Activated T-cell treated with anti-CD3 and anti-CD28 coated beads, Interleukin-2, amount 50 U/mL, for 4 hours (primary cell): ENCODE measurements around the gene STIM1. TPM values are rescaled to one million over a fixed set of nuclear protein-coding genes. Genes with fewer than 3 reads are reported as not detected.
A peak's percentile ranks its signal among the peaks of the same experiment; 100 is the strongest.

ENCODE experiments used
- ATAC-seq, 2 donors: fragments of 200-7000 bp; cut with Tn5 transposase; one replicate each; pipeline ENCODE4 v1.10.0; 2021
- DNase-seq: peaks from one replicate; pipeline ENCODE4 v3.0.0-alpha.2; 2020
- H3K27me3 Mint-ChIP-seq: one replicate; pipeline ENCODE4 v1.8.0; 2021; ENCODE audit warnings: low read depth, mixed read lengths
- H3K36me3 Mint-ChIP-seq: one replicate; pipeline ENCODE4 v1.8.0; 2022; ENCODE audit warnings: mixed read lengths; ENCODE audit not compliant: insufficient read depth
- H3K4me1 Mint-ChIP-seq: one replicate; pipeline ENCODE4 v1.8.0; 2021; ENCODE audit warnings: low read depth, mixed read lengths
- H3K4me3 Mint-ChIP-seq: one replicate; pipeline ENCODE4 v1.8.0; 2021; ENCODE audit warnings: mild to moderate bottlenecking, moderate library complexity, mixed read lengths
- H3K9me3 Mint-ChIP-seq: one replicate; pipeline ENCODE4 v1.8.0; 2021; ENCODE audit warnings: mixed read lengths
- total RNA-seq, 3 donors: library from RNA; stranded (reverse); gene quantifications; one replicate each; pipeline ENCODE4 v1.2.1, GENCODE V29; 2021

The STIM1 gene
- total RNA-seq, 3 donors from 2014 or later, result 35.6 to 42.5 (median 37.4) TPM

DNA sequence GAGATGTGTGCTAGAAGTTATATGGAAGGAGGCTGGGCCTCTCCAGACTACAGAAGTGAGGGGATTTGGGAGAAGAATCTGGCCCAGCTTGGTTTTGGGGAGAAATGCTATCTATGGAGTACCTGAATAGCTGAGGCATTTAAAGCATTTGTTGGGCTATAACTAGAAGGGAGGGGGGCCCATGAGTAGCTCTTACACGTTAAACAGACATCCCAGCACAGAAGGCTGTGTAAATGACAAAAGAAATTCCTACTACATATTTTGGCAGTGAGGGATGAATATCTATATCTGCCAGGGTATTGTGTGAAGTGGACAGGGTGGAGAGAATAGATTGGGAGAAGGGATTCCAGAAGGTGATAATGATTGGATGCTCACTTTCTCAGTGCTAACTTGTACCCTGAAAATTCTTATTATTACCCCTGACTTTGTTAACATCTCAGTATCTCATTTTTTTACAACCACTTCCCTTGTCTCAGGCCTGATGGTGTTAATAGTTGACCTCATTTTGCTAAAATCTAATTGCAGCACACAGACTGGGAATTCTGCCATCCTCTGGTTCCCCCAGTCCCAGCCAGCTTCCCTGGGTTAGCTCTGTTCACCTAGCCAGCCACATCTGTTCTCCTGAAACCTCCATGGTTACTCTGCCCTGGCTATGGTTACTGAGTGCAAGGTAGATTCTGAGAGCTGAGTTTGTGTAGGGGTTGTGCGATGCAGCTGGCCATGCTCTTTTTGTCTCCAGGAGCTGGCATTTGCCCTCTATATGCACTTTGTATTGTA, 210.3 kb downstream of the STIM1 start:
- no peak for DNase-seq
- peaks cover 61% of the 10 kb centered on the region for H3K4me1 Mint-ChIP-seq
- no peak overlapping the region for H3K4me3 Mint-ChIP-seq
- H3K36me3 Mint-ChIP-seq, result peaks cover 16% of the 10 kb centered on the region
- no peaks in the 10 kb centered on the region for H3K9me3 Mint-ChIP-seq
- no peaks in the 10 kb centered on the region for H3K27me3 Mint-ChIP-seq
- no peak for ATAC-seq

- no peaks in the 10 kb centered on the region for H3K27me3 Mint-ChIP-seq
- H3K4me3 Mint-ChIP-seq, result no peak overlapping the region
- DNase-seq (no peak), ATAC-seq (no peak)
- H3K4me1 Mint-ChIP-seq, result peaks cover 61% of the 10 kb centered on the region
- H3K36me3 Mint-ChIP-seq, result peaks cover 14% of the 10 kb centered on the region
- H3K9me3 Mint-ChIP-seq, result no peaks in the 10 kb centered on the region
Observed at GRCh38 chr11:4066910-4067309, 211.4 kb downstream of the STIM1 start.

DNA sequence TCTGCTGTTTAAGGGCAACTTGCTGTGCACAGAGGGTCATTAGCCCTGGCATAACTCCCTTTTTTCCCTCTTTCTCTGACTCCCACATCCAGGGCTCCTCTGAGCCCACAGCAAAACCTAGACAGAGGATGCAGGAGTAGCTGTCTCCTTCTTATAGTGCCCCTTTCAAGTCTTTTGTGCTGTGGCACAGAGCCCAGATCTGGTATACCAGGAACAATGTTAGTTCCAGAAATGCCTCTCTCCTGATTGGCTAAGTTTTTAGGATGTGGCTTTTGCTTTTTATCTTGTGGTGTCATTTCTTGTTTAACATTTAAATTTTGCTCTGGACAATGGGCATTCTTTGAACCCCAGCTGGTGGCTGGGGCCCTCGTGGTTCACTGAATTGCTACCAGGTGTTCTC, 213.5 kb downstream of the STIM1 start:
- DNase-seq (no peak), ATAC-seq (no peak)
- Mint-ChIP-seq H3K9me3 (no peaks in the 10 kb centered on the region), H3K36me3 (peaks cover 17% of the 10 kb centered on the region), H3K4me1 (peaks cover 73% of the 10 kb centered on the region), H3K4me3 (no peak overlapping the region), H3K27me3 (no peaks in the 10 kb centered on the region)

DNA sequence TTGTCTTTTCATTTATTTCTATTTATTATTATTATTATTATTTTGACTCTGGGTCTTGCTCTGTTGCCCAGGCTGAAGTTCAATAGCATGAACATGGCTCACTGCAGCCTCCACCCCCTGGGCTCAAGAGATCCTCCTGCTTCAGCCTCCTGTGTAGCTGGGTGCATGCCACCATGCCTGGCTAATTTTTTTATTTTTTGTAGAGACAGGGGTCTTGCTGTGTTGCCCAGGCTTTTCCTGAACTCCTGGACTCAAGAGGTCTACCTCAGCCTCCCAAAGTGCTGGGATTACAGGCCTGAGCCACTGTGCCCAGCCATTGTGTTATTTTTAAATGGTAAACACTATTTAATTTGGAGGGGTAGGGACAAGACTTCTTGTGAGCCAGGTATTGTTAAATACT, 215.9 kb downstream of the STIM1 start:
- peaks cover 18% of the 10 kb centered on the region for H3K36me3 Mint-ChIP-seq
- H3K27me3 Mint-ChIP-seq, result no peaks in the 10 kb centered on the region
- H3K4me1 Mint-ChIP-seq, result peaks cover 51% of the 10 kb centered on the region
- no peak overlapping the region for H3K4me3 Mint-ChIP-seq
- no peak for DNase-seq
- ATAC-seq, result no peak
- no peaks in the 10 kb centered on the region for H3K9me3 Mint-ChIP-seq

- Mint-ChIP-seq H3K27me3 (no peaks in the 10 kb centered on the region), H3K36me3 (peaks cover 16% of the 10 kb centered on the region), H3K4me1 (peaks cover 51% of the 10 kb centered on the region), H3K9me3 (no peaks in the 10 kb centered on the region), H3K4me3 (no peak overlapping the region)
- DNase-seq, result no peak
- no peak for ATAC-seq
Observed at GRCh38 chr11:4071914-4072313, 216.4 kb downstream of the STIM1 start.

DNA sequence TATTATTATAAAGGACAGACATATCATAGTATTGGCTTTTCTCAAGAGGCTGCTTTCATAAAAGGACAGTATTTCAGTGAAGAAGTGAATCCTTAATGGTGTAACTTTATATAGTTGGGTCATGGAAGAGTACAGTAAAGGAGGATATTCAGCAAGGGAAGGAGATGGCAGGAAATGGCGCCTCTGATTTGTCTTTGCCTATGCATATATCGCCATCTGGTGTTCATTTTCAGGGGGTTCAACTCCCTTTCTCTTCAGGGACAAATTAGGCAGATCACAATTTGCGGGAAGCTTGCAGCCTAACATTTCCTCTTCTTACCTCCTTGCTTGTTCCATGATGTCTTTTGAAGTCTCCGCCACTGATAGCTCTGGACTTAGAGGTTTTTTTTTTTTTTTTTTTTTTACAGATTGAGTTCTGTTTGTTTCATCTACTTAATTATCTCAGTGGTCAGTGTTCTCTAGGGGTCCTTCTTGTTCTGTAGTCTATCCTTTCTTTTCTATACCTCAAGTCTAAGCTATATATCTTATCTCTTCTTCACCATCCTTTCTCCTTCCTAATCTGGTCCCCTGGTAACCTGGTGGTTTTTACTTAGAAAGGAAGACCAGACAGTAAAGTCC, 217.3 kb downstream of the STIM1 start:
- no peaks in the 10 kb centered on the region for H3K9me3 Mint-ChIP-seq
- ATAC-seq (peak; percentile 65 to 82), DNase-seq (peak; percentile 37)
- H3K4me1 Mint-ChIP-seq, result peaks cover 45% of the 10 kb centered on the region
- peaks cover 15% of the 10 kb centered on the region for H3K36me3 Mint-ChIP-seq
- H3K4me3 Mint-ChIP-seq, result no peak overlapping the region
- H3K27me3 Mint-ChIP-seq, result no peaks in the 10 kb centered on the region

DNA sequence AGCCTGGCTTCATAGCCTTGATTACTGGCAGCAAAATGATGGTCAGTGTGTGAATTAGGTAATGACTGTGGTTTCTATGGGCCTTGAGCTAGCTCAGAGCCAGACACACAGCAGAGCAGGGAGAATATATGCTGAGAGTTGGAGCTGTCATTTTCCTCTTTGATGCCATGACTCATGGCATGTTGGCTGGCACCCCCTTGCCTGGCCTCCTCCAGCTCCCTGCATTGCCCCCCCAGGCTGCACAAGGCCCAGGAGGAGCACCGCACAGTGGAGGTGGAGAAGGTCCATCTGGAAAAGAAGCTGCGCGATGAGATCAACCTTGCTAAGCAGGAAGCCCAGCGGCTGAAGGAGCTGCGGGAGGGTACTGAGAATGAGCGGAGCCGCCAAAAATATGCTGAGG, 218.8 kb downstream of the STIM1 start:
- H3K4me1 Mint-ChIP-seq, result peaks cover 32% of the 10 kb centered on the region
- no peak for DNase-seq
- ATAC-seq, result no peak
- H3K36me3 Mint-ChIP-seq, result peaks cover 15% of the 10 kb centered on the region
- no peak overlapping the region for H3K4me3 Mint-ChIP-seq
- no peaks in the 10 kb centered on the region for H3K9me3 Mint-ChIP-seq
- no peaks in the 10 kb centered on the region for H3K27me3 Mint-ChIP-seq

GRCh38 chr11:4076774-4077173, 221.3 kb downstream of the STIM1 start:
- Mint-ChIP-seq H3K36me3 (peaks cover 10% of the 10 kb centered on the region), H3K9me3 (no peaks in the 10 kb centered on the region), H3K4me1 (peaks cover 27% of the 10 kb centered on the region), H3K4me3 (no peak overlapping the region), H3K27me3 (no peaks in the 10 kb centered on the region)
- ATAC-seq, result no peak
- DNase-seq, result no peak

GRCh38 chr11:4083198-4083597, 227.7 kb downstream of the STIM1 start:
- H3K36me3 Mint-ChIP-seq, result peaks cover 33% of the 10 kb centered on the region
- no peaks in the 10 kb centered on the region for H3K9me3 Mint-ChIP-seq
- ATAC-seq (no peak), DNase-seq (no peak)
- no peak overlapping the region for H3K4me3 Mint-ChIP-seq
- no peaks in the 10 kb centered on the region for H3K27me3 Mint-ChIP-seq
- peaks cover 18% of the 10 kb centered on the region for H3K4me1 Mint-ChIP-seq

- Mint-ChIP-seq H3K4me3 (no peak overlapping the region), H3K36me3 (peaks cover 33% of the 10 kb centered on the region), H3K4me1 (peaks cover 27% of the 10 kb centered on the region), H3K27me3 (no peaks in the 10 kb centered on the region), H3K9me3 (no peaks in the 10 kb centered on the region)
- no peak for DNase-seq
- ATAC-seq, result no peak
Observed at GRCh38 chr11:4084406-4085125, 229.1 kb downstream of the STIM1 start.

DNA sequence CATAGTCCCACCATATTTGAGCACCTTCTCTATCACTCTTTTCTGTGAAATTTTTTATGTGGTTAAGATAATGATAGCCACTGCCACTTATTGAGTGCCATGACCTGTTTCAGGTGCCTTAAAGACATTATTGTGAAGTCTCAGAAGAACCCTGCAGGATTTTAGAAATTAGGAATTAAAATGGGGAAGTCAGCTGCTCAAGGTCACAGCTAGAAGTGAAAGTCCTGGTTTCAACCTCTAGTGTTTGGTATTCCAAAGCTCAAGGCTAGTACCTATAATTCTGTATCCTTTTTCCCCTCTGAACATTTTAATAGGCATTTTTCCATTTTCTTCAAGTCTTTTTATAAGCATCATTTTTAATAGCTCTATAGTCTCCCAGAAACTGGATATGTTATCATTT, 230.1 kb downstream of the STIM1 start:
- Mint-ChIP-seq H3K9me3 (no peaks in the 10 kb centered on the region), H3K36me3 (peaks cover 33% of the 10 kb centered on the region)

DNA sequence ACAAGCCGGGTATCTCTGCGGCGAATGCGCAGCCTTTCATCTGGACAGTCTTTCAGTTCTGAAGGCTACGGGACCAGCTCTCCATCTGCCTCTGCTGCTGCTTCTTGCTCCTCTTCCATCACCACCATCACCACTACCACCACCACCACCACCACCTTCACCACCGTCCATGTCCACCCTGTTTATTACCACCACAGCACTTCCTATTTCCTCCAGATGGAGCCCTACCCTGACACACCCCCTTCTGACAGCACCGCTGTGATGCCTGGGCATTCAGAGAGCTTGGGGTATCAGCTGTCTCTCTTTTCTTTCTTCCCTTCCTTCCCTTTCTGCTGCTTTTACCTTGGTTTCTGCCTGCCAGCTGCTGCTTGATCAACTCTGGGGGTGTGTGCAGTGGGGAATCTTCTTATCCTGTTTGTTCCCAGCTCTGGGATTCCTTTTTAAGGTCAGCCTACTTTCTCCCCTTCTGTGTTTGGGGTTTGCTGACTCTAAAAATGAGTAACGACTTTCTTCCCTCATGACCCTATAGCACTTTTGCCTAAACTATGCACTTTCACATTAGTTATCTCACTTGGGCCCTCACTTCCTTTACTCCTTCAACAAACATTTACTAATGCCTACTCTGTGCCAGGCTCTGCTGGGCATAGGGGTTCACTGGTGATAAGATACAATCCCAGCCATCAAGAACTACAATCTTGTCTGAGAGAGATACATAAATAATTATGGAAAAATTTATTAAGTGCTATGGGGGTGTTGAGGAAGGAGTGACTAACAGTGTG, 231.3 kb downstream of the STIM1 start:
- DNase-seq, result no peak
- H3K36me3 Mint-ChIP-seq, result peaks cover 31% of the 10 kb centered on the region
- no peak overlapping the region for H3K4me3 Mint-ChIP-seq
- peaks cover 49% of the 10 kb centered on the region for H3K4me1 Mint-ChIP-seq
- no peaks in the 10 kb centered on the region for H3K27me3 Mint-ChIP-seq
- ATAC-seq, result peak in 1 of 2 donors; percentile 38
- H3K9me3 Mint-ChIP-seq, result no peaks in the 10 kb centered on the region

More for the DNA sequence above, 230.1 kb downstream of the STIM1 start:
- H3K4me1 Mint-ChIP-seq, result peaks cover 37% of the 10 kb centered on the region
- ATAC-seq, result no peak
- no peak overlapping the region for H3K4me3 Mint-ChIP-seq
- no peak for DNase-seq
- no peaks in the 10 kb centered on the region for H3K27me3 Mint-ChIP-seq

DNA sequence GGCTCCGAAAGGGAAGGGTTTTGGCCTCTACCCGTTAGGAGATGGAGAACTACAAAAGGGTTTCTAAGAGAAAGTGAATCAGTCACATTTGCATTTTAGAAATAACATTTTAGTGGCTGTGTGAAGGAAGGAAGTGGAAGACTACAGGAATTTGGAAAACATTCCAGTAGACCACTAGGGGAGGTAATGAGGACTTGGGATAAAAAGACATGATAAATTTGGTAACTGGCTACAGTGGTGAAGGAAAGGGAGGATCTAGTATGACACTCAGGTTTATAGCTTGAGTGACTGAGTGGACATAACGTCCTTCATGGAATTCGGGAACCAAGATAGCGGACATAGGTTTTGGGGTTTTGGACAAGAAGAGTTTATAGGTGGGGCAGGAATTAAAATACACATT, 232.1 kb downstream of the STIM1 start:
- no peak for DNase-seq
- no peak for ATAC-seq
- H3K4me1 Mint-ChIP-seq, result peaks cover 57% of the 10 kb centered on the region
- no peaks in the 10 kb centered on the region for H3K9me3 Mint-ChIP-seq
- no peaks in the 10 kb centered on the region for H3K27me3 Mint-ChIP-seq
- H3K36me3 Mint-ChIP-seq, result peaks cover 34% of the 10 kb centered on the region
- no peak overlapping the region for H3K4me3 Mint-ChIP-seq

- ATAC-seq, result no peak
- Mint-ChIP-seq H3K4me1 (peaks cover 70% of the 10 kb centered on the region), H3K9me3 (no peaks in the 10 kb centered on the region), H3K4me3 (peak overlapping the region; percentile 8), H3K36me3 (peaks cover 20% of the 10 kb centered on the region), H3K27me3 (no peaks in the 10 kb centered on the region)
- DNase-seq, result no peak
Observed at GRCh38 chr11:4090258-4090657, 234.8 kb downstream of the STIM1 start.
